Measurements from ENCODE around the gene MRPL39. TPM values are rescaled to one million over a fixed set of nuclear protein-coding genes. Genes with fewer than 3 reads are reported as not detected.

MRPL39 gene
- total RNA-seq, 1 donor from 2014 or later = 31.6 TPM

DNA sequence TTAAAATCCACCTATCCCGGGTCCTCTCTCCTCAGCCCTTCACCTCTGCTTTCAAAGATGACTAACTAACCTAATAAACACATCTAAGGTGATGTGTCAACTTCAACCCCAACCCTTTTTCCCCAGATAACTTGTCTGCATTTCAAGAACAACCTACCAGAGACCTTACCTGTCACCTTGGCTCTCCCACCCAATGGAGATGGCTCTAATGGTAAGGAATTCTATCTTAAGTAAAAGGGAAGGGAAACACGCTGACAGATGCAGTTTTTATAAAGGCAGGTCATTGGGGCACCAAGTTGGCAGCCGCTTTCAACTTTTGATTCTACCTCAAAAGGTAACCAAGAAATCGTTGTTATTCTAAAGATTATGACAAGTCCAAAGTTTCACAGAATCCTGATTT is 37.6 kb downstream of the MRPL39 start:
- intact Hi-C loops (cut with micrococcal nuclease) = no loop called here

DNA sequence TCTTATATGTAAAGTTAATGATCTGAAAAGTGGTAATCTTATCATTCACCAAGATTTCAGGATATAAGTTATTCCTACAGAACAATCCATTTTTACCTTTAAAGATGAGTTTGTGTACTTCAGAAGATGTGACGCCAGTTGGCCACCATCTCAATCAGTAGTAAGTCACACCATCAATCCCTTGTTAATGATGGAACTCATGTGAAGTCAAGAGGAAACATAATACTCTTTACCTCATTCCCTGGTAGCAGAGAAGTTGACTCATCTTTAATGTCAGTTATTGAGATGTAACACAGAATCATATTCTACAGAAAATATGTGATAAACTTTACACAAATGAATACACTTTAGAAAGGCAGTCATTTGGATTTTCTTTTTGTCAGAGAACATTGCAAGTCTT is 38.2 kb downstream of the MRPL39 start:
- intact Hi-C loops (cut with micrococcal nuclease) = no loop called here

DNA sequence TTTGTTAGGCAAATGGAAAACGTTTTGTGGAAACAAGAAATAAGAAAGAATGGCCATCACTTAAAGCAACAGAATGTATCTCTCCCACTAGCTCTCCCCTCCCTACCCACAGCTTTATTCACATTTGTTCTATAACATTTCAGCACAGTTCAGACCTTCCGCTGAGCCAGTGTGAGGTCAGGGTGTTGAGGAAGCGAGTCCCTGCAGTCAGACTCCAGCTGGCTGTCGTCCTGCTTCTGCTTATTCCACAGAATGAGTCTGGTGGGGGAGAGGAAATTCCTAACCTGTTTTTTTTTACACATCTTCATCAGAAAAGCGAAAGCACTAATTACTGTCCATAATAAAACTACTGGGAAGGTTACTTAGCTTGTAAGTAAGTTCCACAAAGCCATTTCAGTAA is 39.0 kb downstream of the MRPL39 start:
- intact Hi-C loops (cut with micrococcal nuclease) = no loop called here

DNA sequence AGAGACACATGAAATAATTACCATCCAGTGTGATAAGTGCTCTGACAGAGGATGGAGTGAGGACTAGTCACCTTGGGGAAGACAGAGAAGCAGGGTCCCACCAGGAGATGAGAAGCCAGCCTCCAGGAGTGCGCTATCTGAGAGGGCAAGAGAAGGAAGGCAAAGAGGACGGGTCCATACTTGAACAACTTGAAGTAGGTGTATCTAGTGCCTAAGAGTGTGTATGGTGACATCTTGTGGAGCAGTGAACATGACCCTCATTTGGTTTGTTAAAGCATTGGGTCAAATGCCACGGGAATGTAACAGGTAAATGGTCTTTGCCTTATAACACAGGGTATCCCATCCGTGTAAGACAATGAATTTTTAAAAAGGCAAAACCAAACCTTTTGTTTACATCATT is 39.8 kb downstream of the MRPL39 start:
- intact Hi-C loops (cut with micrococcal nuclease) = loop anchor here (1.0 kb wide), 1 partner anchor 146 kb away; no protein-coding TSS in a partner anchor

DNA sequence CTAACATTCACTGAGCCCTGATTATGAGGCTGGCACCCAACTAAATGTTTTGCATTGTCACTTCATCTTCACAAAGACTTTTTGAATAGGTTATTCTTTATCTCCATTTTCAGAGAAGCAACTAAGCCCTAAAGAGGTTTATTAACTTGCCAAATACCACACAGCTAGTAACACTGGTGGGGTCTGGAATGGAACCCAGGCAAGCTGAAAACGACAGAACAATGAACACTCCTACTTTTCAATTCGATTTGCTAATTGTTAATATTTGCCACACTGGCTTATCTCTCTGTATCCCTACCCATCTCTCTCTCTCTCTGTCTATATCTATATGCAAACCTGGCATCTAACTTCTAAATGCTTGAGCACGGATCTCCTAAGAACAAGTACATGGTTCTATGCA is 40.6 kb downstream of the MRPL39 start:
- intact Hi-C loops (cut with micrococcal nuclease) = loop anchor here (1.0 kb wide), 1 partner anchor 145 kb away; no protein-coding TSS in a partner anchor

DNA sequence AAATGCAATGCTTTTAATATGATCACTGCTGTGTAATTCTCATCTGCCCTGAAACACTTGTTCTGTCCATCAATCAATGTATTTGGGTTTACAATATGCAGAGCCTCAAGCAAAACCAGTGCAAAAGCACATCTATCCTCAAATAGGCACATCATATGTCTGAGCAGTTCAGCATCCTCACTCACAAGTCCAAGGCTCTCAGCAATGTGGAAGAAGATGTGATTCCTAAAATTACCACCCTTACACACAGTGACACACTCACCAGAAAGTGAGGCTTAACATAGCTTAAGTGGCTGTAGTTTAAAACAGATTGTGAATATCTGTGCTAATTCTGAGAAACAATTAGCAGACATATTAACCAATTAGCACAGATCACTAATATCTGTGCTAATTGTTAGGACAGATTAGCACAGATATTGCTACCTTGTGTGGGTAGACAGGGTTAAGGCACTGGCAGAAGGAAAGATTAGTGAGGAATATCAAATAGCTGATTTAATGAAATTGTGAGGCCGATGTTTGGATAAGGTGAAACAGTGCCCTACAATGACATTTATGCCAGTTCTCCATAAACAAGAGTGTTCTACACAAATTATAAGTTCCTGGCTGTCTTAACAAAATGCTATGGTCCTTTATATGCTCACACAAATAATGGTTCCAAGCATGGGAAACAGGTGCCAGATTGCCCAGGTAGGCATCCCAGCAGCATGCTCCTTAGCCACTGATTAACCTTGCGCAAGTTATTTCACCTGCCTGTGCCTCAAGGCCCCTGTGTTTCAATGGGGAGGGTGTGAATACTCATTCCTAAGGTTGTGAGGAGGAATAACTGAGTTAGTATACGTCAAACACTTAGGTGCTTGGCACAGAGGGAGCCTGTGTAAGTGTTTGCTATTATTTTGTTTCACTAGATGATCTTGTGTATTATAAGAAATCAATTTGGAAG is 41.7 kb downstream of the MRPL39 start:
- intact Hi-C loops (cut with micrococcal nuclease) = no loop called here

DNA sequence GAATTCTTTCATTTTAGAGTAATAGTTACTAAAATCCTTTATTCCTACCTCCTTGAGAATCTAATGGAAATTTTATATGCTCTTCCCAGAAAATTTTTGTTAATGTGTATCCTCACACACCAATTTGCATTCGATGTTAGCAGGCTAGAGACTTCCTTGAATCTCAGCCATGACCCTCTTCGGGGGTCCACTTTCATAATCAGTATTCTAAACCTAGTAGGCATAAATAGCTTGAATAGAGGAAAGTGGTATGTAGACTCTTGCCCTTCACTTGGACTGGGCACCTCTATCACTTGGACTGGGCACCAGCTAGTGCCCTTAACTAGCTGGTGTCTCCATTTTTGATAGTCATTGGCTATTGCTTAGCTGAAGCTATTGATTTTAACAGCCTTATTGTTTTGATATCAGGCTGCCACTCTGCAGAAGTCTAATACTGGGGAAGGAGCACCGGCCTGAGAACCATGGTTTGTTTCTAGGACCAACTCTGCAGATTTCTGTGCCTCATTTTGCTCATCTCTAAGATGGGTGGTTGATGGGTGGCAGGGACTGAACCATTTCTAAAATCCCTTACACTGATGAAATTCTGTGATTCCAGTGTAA is 42.8 kb downstream of the MRPL39 start:
- intact Hi-C loops (cut with micrococcal nuclease) = loop anchor here (5.0 kb wide), 2 partner anchors 282 to 603 kb away; no protein-coding TSS in a partner anchor

DNA sequence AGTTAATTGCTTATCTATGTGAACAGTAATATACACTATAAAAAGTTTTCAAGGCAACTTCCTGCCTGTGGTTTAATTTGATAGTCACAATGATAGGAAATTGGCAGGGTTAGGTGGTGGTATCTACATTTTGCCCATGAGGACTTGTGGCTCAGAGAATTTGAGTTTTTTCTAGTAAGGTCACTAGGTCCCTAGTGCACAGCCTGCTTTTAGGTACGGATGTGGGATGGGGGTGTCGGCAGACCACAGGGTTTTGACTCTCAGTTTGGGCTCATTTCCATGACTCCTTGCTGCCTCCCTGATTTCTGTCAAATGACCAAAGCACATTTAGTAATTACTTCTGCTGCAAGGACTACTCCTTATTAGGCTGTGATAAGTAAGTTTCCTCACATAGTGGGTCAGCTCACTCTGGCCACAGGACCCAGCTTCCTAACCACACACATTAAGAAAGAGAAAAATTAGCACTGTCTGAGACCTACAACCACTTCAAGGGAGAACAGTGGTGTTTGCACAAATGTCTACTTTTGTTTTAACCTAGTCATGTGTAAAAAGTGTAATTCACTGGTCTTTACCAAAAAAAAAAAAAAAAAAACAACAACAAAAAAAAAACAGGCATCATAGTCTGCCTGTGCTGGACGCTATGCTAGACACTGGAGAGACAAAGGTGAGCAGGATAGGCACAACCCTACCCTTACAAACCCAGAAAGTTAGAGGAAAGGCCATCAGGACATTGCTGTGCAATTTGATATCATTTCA is 43.7 kb downstream of the MRPL39 start:
- intact Hi-C loops (cut with micrococcal nuclease) = loop anchor here (1.0 to 5.0 kb wide), 6 partner anchors 10 to 604 kb away; no protein-coding TSS in a partner anchor

DNA sequence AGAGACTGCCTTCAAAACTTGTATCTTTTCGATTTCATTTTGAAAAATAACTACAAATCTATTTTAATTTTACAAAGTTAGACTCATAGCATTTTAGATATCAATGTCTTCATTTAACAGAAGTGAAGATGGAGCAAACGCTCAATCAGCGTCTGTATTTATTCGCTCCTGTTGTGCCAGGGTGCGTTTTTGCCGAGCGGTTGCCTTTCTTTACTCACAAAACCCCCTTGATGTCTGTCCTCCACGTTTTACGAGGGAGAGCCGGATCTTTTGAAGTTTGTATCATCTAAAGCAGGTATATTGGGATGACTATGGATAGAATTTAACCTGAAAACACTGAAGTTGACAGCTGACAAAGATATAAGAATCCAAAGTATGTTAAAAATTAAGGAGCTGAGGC is 44.6 kb downstream of the MRPL39 start:
- intact Hi-C loops (cut with micrococcal nuclease) = loop anchor here (1.0 to 5.0 kb wide), 8 partner anchors 11 to 605 kb away; partner anchors contain the start of gene MRPL39

DNA sequence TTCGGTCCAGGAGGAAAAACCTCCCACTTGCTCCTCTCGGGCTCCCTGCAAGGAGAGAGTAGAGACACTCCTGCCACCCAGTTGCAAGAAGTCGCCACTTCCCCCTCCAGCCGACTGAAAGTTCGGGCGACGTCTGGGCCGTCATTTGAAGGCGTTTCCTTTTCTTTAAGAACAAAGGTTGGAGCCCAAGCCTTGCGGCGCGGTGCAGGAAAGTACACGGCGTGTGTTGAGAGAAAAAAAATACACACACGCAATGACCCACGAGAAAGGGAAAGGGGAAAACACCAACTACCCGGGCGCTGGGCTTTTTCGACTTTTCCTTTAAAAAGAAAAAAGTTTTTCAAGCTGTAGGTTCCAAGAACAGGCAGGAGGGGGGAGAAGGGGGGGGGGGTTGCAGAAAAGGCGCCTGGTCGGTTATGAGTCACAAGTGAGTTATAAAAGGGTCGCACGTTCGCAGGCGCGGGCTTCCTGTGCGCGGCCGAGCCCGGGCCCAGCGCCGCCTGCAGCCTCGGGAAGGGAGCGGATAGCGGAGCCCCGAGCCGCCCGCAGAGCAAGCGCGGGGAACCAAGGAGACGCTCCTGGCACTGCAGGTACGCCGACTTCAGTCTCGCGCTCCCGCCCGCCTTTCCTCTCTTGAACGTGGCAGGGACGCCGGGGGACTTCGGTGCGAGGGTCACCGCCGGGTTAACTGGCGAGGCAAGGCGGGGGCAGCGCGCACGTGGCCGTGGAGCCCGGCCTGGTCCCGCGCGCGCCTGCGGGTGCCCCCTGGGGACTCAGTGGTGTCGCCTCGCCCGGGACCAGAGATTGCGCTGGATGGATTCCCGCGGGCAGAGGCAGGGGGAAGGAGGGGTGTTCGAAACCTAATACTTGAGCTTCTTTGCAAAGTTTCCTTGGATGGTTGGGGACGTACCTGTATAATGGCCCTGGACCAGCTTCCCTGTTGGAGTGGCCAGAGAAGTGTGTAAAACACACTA is 45.3 kb downstream of the MRPL39 start:
- intact Hi-C loops (cut with micrococcal nuclease) = loop anchor here (1.0 to 5.0 kb wide), 7 partner anchors 45 to 605 kb away; partner anchors contain the start of gene MRPL39

DNA sequence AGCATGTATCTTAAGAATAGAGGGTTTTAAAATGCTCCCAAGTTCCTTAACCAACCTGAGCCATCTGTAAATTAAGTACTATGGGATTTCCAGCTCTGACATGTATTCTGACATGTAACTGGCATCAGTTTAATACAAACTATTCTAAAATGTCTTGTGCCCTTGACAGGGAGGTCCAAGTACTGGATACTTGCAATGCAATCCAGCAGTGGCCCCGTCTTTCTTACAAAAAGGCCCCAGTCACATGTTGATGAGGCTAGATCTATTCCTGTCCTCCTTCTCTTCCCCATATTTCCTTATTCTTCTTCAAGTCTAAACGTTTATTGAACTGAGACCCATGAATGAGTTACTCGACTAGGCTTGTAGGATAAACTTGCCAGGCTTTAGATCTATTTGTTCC is 46.4 kb downstream of the MRPL39 start:
- intact Hi-C loops (cut with micrococcal nuclease) = loop anchor here (1.0 to 5.0 kb wide), 4 partner anchors 51 to 606 kb away; no protein-coding TSS in a partner anchor

DNA sequence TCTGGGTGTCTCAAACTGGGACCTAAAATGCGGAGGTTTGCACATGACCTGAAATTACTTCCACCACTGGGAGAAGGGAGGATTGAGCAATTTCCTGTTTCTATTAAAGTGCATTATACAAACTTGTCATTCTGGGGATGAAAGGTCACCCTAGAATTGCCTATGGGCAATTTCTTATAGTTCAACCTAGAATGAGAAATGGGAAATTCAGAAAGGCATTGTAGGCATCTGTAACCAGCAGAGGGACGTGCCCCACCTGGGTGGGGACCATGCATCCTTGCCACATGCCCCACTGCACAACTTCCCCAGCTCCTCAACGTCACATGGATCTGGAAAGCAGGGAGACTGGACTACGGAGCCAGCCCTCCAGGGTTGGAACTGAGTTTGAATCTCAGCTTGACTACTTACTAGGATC is 47.0 kb downstream of the MRPL39 start:
- intact Hi-C loops (cut with micrococcal nuclease) = loop anchor here (5.0 kb wide), 2 partner anchors 278 to 607 kb away; no protein-coding TSS in a partner anchor

DNA sequence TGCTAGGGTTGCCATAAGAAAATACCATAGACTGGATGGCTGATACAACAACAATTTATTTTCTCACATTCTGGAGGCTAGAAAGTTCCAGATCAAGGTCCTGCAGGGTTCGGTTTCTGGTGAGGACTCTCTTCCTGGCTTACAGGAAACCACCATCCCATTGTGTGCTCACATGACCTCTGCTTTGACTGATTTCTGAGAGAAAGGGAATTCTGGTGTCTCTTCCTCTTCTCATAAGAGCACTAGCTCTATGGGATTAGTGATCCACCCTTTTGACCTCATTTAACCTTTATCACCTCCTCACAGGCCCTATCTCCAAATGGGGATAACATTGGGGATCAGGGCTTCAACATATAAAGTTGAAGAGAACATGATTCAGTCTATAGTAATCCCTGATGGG is 47.5 kb downstream of the MRPL39 start:
- intact Hi-C loops (cut with micrococcal nuclease) = loop anchor here (1.0 to 5.0 kb wide), 3 partner anchors 176 to 608 kb away; no protein-coding TSS in a partner anchor

DNA sequence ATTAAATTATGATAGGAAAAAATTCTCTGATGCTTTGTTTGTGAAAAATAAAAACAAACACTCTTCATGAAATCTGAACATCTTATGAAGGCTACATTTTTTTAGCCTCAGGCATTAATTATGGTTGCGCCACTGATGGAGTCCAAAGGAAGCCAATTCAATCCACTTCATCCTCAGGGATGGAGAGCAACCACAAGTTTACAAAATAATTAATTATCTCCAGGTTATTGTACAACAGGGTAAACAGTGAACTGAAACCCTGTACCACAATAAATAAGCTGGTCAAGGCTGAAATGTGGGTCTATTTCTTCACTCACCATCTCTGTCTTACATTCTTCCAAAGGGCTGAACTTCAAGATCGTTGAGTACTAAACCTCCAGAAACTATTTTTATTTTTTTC is 49.2 kb downstream of the MRPL39 start:
- intact Hi-C loops (cut with micrococcal nuclease) = no loop called here

DNA sequence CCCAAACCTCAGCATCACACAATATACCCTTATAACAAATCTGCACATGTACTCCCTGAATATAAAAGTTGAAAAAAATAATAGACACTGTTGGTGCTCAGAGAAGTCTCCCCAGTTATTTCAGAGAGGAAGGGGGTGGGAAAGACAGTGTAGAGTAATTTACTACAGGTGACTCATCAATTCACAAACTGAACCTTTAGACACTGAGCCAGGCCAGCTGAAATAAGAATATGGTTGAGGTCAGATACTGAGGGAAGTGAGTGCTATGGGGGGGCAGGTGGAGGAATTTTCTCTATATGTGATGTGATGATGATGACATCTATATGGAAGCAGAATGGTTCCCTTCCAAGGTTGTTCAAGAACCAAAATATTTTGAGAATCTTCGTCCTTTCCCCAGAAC is 50.1 kb downstream of the MRPL39 start:
- intact Hi-C loops (cut with micrococcal nuclease) = no loop called here

DNA sequence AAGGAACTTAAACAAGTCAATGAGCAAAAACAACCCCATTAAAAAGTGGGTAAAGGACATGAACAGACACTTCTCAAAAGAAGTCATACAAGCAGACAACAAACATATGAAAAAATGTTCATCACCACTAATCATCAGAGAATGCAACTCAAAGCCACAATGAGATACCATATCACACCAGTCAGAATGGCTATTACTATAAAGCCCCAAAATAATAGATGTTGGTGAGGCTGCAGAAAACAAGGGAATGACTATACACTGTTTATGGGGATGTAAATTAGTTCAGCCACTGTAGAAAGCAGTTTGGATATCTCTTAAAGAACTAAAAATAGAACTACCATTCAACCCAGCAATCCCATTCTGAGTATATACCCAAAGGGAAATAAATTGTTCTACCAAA is 51.2 kb downstream of the MRPL39 start:
- intact Hi-C loops (cut with micrococcal nuclease) = no loop called here

DNA sequence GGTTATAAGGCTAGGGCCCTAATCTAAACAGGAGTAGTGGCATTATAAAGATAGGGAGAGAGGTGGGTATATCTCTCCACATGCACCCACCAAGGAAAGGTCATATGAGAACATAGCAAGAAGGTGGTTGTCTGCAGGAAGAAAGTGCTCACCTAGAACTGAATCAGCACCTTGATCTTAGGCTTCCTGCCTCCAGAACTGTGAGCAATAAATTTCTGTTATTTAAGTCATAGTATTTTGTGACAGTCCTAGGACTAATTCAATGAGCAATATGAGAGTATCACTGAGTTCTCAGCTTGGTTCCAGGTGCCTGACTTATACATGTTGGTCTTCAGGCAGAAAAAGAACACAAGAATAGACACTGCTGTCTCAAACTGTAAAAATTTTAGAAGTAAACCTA is 51.8 kb downstream of the MRPL39 start:
- intact Hi-C loops (cut with micrococcal nuclease) = no loop called here

DNA sequence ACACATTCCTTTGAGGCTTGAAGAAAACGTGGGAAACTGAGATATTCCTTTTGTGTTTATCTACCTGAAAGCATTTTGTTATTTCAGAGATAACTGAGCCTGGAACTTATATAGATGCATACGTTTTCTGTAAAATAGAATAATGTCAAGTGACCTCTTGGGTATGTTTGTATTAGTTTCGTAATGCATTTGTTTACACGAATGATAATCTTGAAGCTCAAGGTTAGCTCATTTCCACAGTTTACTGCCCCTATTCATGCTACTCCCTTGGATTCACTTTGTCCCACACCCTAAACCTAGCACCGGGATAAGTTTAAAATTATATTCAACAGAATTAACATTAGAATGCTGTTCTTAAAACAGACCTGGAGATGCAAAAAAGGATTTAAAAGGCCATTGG is 54.4 kb downstream of the MRPL39 start:
- intact Hi-C loops (cut with micrococcal nuclease) = no loop called here

DNA sequence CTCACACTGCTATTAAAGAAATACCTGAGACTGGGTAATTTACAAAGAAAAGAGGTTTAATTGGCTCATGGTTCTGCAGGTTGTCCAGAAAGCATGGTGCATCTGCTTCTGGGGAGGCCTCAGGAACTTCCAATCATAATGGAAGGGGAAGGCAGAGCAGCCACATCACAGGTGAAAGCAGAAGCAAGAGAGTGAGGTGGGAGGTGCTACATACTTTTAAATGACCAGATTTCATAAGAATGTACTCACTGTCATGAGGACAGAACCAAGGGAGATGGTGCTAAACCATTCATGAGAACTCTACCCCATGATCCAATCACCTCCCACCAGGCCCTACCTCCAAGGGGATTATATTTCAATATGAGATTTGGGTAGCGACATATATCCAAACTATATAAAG is 55.7 kb downstream of the MRPL39 start:
- intact Hi-C loops (cut with micrococcal nuclease) = no loop called here
